GM10266 (cell line): ENCODE results near the gene CARHSP1.

Source experiments
- DNase-seq: peaks from one replicate; pipeline ENCODE4 v3.0.0; 2012; ENCODE audit errors: extremely low spot score
- TF ChIP-seq, protein P1 (sequence below): IDR thresholded peaks from 2 replicates; pipeline ENCODE4 v1.5.1; 2012; ENCODE audit warnings: mild to moderate bottlenecking, low read depth; ENCODE audit not compliant: control insufficient read depth, insufficient read depth; ENCODE audit errors: missing control alignments

Gene CARHSP1

DNA sequence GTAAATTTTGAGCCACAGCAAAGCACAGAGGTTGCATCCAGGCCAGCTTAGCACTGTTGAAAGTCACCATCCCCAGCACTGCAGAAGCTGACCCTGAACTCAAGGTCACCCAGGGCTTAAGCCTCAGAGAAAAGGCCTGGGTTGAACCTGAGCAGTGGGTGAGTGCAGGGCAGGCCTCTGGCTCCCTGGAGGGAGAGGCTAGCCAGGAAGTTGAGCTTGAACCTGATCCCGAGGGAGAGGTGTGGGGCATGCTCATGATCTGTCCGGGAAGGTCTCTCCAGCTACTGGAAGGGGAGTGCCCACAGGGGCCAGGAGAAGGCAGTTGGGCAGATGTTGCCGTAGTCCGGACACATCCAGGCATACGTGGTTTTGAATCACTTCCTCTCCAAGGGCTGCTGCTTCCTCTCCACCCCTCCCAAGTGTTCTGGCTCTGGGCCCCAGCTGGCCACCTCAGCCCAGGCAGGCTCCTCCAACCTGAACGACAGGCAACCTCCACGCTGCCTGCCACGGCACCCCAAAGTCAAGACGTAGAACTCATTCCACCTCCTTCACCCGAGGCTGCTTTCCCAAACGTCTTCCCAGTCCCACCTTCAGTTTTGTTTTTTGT, 18.4 kb downstream of the CARHSP1 start:
- DNase-seq: no peak
- TF ChIP-seq, protein P1, sequence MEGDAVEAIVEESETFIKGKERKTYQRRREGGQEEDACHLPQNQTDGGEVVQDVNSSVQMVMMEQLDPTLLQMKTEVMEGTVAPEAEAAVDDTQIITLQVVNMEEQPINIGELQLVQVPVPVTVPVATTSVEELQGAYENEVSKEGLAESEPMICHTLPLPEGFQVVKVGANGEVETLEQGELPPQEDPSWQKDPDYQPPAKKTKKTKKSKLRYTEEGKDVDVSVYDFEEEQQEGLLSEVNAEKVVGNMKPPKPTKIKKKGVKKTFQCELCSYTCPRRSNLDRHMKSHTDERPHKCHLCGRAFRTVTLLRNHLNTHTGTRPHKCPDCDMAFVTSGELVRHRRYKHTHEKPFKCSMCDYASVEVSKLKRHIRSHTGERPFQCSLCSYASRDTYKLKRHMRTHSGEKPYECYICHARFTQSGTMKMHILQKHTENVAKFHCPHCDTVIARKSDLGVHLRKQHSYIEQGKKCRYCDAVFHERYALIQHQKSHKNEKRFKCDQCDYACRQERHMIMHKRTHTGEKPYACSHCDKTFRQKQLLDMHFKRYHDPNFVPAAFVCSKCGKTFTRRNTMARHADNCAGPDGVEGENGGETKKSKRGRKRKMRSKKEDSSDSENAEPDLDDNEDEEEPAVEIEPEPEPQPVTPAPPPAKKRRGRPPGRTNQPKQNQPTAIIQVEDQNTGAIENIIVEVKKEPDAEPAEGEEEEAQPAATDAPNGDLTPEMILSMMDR: no peak

DNA sequence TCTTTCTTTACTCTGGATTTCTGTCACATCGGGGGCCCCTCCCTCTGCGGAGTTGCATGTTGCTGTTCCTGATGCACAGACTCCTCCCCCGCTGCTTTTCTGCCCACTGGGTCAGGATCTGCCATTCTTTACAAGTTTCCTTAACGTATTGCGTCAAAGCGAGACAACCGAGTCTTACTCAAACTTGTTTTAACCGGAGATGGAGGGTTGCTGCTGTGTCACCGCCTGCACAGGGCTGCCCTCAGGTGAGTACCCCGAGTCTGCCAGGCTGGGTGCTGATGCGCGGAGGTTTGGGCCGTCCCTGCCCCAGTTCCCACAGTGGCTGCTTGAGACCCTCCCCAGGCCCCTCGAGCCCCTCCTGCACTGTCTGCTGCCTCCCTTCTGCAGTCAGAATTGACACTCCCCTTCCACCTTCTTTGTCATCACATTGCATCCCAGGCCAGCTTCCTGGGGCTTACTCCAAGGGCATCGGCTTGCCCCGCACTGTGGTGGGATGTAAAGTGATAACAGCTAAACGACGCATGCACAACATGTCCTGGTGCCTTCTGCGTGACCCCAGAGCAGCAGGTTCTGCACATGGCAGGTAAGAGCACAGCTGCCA, 19.3 kb downstream of the CARHSP1 start:
- TF ChIP-seq, protein P1: no peak
- DNase-seq: no peak

DNA sequence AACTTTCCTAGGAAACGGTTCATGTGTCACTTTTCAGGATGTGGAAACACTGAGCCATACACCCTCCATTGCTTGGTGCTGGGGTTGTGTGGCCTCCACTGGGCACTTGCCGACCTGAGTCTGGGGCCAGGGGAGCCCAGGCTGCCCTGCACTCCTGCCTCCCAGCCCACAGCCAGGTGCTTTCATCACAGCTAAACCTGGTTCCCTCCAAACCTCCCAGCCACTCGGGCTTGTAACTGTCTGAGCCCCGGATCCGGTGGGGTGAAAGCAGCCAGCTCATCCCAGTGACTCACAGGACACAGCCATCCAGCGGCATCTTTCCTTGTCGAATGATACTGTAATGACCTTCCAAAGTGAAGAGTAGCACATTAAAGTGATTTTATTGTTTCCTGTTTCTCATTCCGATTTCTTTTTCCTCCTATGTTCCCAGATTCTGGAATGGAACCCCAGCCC, 19.8 kb downstream of the CARHSP1 start:
- no peak for DNase-seq
- TF ChIP-seq, protein P1: no peak

DNA sequence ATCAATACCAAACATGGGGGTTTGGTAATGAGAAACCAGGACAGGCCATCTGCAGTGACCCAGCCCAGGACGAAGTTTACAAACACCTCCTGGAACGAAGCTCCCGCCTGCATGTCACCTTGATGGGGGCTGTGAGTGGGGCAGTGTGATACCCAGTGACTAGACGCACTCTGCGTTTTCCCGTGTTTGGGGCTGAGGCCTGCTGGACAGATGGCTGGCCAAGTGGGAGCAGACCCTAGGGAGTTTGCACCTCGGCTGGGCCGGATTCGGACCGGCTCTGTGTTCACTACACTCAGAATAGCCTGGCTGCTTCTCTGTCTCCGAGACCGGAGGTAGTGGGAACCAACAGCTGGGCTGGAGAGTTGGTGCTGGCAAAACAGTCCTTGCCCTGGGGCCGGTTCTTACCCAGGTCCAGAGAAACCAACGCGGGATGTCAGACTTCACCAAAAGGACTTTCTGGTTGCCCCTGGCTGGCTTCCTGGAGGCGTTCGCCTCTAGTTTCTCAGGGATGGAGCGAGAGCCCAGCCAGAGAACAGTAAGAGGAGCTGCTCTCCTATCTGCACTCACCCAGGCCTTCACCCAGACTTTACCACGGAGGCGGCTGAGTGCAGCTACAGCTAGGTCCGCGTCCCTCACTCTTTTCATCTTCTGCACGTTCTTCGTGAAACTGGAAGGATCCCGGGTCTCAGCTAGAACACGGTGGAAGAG, 20.4 kb downstream of the CARHSP1 start:
- no peak for DNase-seq
- TF ChIP-seq, protein P1: no peak

DNA sequence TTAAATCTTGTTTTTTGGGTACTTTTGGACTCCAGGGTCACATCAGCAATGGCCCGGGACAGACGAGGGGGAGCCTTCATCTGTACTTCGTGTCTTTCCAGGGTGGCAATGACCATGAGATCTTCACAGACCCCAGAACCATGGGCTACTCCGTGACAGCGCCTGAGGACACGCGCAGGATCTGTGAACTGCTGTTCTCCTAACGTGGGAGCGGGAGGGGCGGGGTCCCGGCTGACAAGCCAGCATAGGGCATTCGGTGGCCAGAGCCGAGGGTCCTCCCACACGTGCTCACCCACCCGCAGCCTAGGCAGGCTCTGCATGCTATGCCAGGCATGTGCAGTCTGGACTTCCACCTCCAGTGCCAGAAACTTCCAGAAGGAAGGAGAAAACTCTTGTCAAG, 21.2 kb downstream of the CARHSP1 start:
- DNase-seq: no peak
- TF ChIP-seq, protein P1: no peak

DNA sequence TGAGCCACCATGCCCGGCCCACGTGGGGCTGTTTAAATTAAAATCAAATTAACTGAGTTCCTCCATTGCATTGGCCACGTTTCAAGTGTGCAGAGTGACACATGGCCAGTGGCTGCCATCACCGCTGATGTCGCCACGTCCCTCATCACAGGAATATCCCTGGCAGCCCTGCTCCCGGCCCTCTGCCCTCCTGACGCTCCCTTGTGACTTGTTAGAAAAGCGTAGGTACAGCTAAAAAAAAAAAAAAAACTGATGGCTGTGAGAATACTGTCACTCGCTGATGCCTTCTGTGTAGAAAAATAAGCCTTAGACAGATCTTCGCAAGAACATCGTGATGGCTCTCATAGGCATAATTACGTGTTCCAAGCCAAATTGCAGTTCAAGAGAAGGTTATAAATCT, 21.7 kb downstream of the CARHSP1 start:
- TF ChIP-seq, protein P1: no peak
- no peak for DNase-seq
